ENCODE data around the gene WWC2. TPM values are rescaled to one million over a fixed set of nuclear protein-coding genes. Genes with fewer than 3 reads are reported as not detected.

The WWC2 gene
- total and polyA plus RNA-seq, 4 donors: 7.1 to 50.3 (median 24.9) TPM

- H3K4me3 ChIP-seq (ENCODE audit: low read length in 2 of 2): no peak overlapping the region
- H3K4me1 ChIP-seq (ENCODE audit: control insufficient read depth in 1 of 2, insufficient read depth in 2 of 2, low read length in 2 of 2): peaks cover 3 to 11% of the 10 kb centered on the region in 2 donors
- no peaks in the 10 kb centered on the region for H3K9me3 ChIP-seq (ENCODE audit: control insufficient read depth, low read length)
- H3K27me3 ChIP-seq (ENCODE audit: control insufficient read depth in 1 of 2, insufficient read depth in 2 of 2, low read length in 1 of 2): no peaks in the 10 kb centered on the region
- no peak for ATAC-seq (ENCODE audit: low FRiP score)
- WGBS, 2 donors: 32 to 46% methylated on average over 1 of the region's 1 CpG
- no peak for DNase-seq
- H3K36me3 ChIP-seq (ENCODE audit: control insufficient read depth in 1 of 2, insufficient read depth in 2 of 2, low read length in 1 of 2): no peaks in the 10 kb centered on the region
- H3K27ac ChIP-seq (ENCODE audit: low read depth in 1 of 2, low read length in 2 of 2): no peak overlapping the region
- intact Hi-C loops (cut with DNase I): no loop called here
These were observed 42.9 kb downstream of the WWC2 start for GRCh38 chr4:183141997-183142396.

- peaks cover 3 to 11% of the 10 kb centered on the region in 2 donors for H3K4me1 ChIP-seq (ENCODE audit: control insufficient read depth in 1 of 2, insufficient read depth in 2 of 2, low read length in 2 of 2)
- ATAC-seq (ENCODE audit: low FRiP score) (no peak), DNase-seq (peak in 1 of 2 donors; percentile 52)
These were observed 43.8 kb downstream of the WWC2 start for GRCh38 chr4:183142571-183143550.

DNA sequence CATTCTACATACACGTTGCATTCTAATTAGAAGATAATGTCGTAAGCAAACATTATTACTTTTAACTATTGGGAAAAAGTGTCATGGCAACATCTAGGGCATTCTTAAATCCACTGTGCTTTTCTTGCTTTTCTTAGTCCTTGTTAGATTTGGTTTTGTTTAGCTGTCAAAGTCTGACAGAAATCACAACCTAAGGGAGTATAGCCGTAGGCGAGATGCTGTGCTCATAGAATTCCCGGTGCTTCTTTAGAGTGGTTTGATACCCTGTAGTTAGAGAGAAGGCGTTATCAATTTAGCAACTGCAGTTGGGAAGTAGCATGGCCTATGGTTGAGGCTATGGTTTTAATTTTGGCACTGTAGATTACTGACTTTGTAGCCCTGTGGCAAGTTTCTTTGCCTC is 45.7 kb downstream of the WWC2 start:
- intact Hi-C loops (cut with DNase I): no loop called here
- Histone ChIP-seq H3K4me1 (ENCODE audit: control insufficient read depth in 1 of 2, insufficient read depth in 2 of 2, low read length in 2 of 2) (peaks cover 3 to 11% of the 10 kb centered on the region in 2 donors), H3K9me3 (ENCODE audit: control insufficient read depth, low read length) (no peaks in the 10 kb centered on the region), H3K27me3 (ENCODE audit: control insufficient read depth in 1 of 2, insufficient read depth in 2 of 2, low read length in 1 of 2) (no peaks in the 10 kb centered on the region), H3K27ac (ENCODE audit: low read depth in 1 of 2, low read length in 2 of 2) (no peak overlapping the region), H3K4me3 (ENCODE audit: low read length in 2 of 2) (no peak overlapping the region), H3K36me3 (ENCODE audit: control insufficient read depth in 1 of 2, insufficient read depth in 2 of 2, low read length in 1 of 2) (no peaks in the 10 kb centered on the region)
- no peak for DNase-seq
- WGBS, 2 donors: 96 to 98% methylated on average over 6 of the region's 6 CpGs
- ATAC-seq (ENCODE audit: low FRiP score): no peak

More at GRCh38 chr4:183142571-183143550, 43.8 kb downstream of the WWC2 start:
- Histone ChIP-seq H3K27ac (ENCODE audit: low read depth in 1 of 2, low read length in 2 of 2) (no peak overlapping the region), H3K36me3 (ENCODE audit: control insufficient read depth in 1 of 2, insufficient read depth in 2 of 2, low read length in 1 of 2) (no peaks in the 10 kb centered on the region), H3K27me3 (ENCODE audit: control insufficient read depth in 1 of 2, insufficient read depth in 2 of 2, low read length in 1 of 2) (no peaks in the 10 kb centered on the region), H3K9me3 (ENCODE audit: control insufficient read depth, low read length) (no peaks in the 10 kb centered on the region), H3K4me3 (ENCODE audit: low read length in 2 of 2) (no peak overlapping the region)
- 40 to 41% methylated on average over 6 of the region's 6 CpGs for WGBS, 2 donors
- intact Hi-C loops (cut with DNase I): no loop called here

GRCh38 chr4:183145773-183146172 is 46.7 kb downstream of the WWC2 start:
- H3K4me3 ChIP-seq (ENCODE audit: low read length in 2 of 2): no peak overlapping the region
- ATAC-seq (ENCODE audit: low FRiP score): no peak
- H3K27me3 ChIP-seq (ENCODE audit: control insufficient read depth in 1 of 2, insufficient read depth in 2 of 2, low read length in 1 of 2): no peaks in the 10 kb centered on the region
- intact Hi-C loops (cut with DNase I): no loop called here
- DNase-seq: no peak
- H3K36me3 ChIP-seq (ENCODE audit: control insufficient read depth in 1 of 2, insufficient read depth in 2 of 2, low read length in 1 of 2): no peaks in the 10 kb centered on the region
- H3K27ac ChIP-seq (ENCODE audit: low read depth in 1 of 2, low read length in 2 of 2): no peak overlapping the region
- no peaks in the 10 kb centered on the region for H3K9me3 ChIP-seq (ENCODE audit: control insufficient read depth, low read length)
- peaks cover 3 to 11% of the 10 kb centered on the region in 2 donors for H3K4me1 ChIP-seq (ENCODE audit: control insufficient read depth in 1 of 2, insufficient read depth in 2 of 2, low read length in 2 of 2)
- WGBS, 2 donors: 32 to 38% methylated on average over 2 of the region's 2 CpGs

- intact Hi-C loops (cut with DNase I): no loop called here
- H3K27me3 ChIP-seq (ENCODE audit: control insufficient read depth in 1 of 2, insufficient read depth in 2 of 2, low read length in 1 of 2): no peaks in the 10 kb centered on the region
These were observed 47.4 kb downstream of the WWC2 start for GRCh38 chr4:183146478-183146877.

DNA sequence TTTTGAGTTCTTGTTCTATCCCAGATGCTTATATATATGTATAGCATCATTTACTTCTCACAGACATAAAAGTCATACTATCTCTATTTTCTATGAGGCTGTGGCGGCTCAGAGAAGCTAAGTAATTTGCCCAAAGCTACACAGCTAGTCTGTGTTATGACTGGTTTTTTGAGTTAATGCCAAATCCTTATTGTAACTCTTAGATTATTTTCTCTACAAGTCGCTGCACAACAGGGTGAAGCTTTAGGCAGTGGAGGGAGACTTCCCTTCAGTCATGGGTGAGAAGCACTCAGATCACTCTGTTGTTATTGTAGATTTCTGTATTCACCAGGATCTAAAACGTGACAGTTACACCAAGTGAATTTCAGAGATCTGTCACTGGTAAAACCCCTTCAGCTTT is 48.1 kb downstream of the WWC2 start:
- Histone ChIP-seq H3K4me1 (ENCODE audit: control insufficient read depth in 1 of 2, insufficient read depth in 2 of 2, low read length in 2 of 2) (peaks cover 3 to 11% of the 10 kb centered on the region in 2 donors), H3K27me3 (ENCODE audit: control insufficient read depth in 1 of 2, insufficient read depth in 2 of 2, low read length in 1 of 2) (no peaks in the 10 kb centered on the region), H3K9me3 (ENCODE audit: control insufficient read depth, low read length) (no peaks in the 10 kb centered on the region), H3K27ac (ENCODE audit: low read depth in 1 of 2, low read length in 2 of 2) (no peak overlapping the region), H3K4me3 (ENCODE audit: low read length in 2 of 2) (no peak overlapping the region), H3K36me3 (ENCODE audit: control insufficient read depth in 1 of 2, insufficient read depth in 2 of 2, low read length in 1 of 2) (no peaks in the 10 kb centered on the region)
- 77 to 80% methylated on average over 3 of the region's 3 CpGs for WGBS, 2 donors
- ATAC-seq (ENCODE audit: low FRiP score) (no peak), DNase-seq (no peak)
- intact Hi-C loops (cut with DNase I): no loop called here

More at GRCh38 chr4:183146478-183146877, 47.4 kb downstream of the WWC2 start:
- 75 to 79% methylated on average over 4 of the region's 4 CpGs for WGBS, 2 donors
- Histone ChIP-seq H3K9me3 (ENCODE audit: control insufficient read depth, low read length) (no peaks in the 10 kb centered on the region), H3K27ac (ENCODE audit: low read depth in 1 of 2, low read length in 2 of 2) (no peak overlapping the region), H3K36me3 (ENCODE audit: control insufficient read depth in 1 of 2, insufficient read depth in 2 of 2, low read length in 1 of 2) (no peaks in the 10 kb centered on the region), H3K4me3 (ENCODE audit: low read length in 2 of 2) (no peak overlapping the region), H3K4me1 (ENCODE audit: control insufficient read depth in 1 of 2, insufficient read depth in 2 of 2, low read length in 2 of 2) (peaks cover 3 to 11% of the 10 kb centered on the region in 2 donors)
- DNase-seq (no peak), ATAC-seq (ENCODE audit: low FRiP score) (no peak)

DNA sequence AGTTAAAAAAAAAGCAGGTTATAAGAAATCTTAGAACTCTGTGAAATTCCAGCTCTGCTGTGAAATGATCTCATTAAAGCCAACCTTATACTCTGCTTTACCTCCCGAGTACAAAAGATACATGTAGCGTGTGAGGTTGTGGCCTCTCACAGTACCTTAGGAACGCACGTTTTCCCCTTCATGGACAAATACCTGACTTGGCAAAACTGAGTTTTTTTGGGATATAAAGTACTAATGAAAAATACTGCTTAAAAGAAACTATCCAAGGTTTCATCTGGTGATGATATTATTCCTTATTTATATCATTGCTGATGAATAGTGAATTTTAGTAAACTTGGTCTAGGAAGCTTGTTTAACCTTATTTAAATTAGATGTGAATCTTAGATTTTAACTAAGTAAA is 48.9 kb downstream of the WWC2 start:
- Histone ChIP-seq H3K27ac (ENCODE audit: low read depth in 1 of 2, low read length in 2 of 2) (no peak overlapping the region), H3K4me1 (ENCODE audit: control insufficient read depth in 1 of 2, insufficient read depth in 2 of 2, low read length in 2 of 2) (peaks cover 0 to 11% of the 10 kb centered on the region in 2 donors), H3K36me3 (ENCODE audit: control insufficient read depth in 1 of 2, insufficient read depth in 2 of 2, low read length in 1 of 2) (no peaks in the 10 kb centered on the region), H3K9me3 (ENCODE audit: control insufficient read depth, low read length) (no peaks in the 10 kb centered on the region), H3K27me3 (ENCODE audit: control insufficient read depth in 1 of 2, insufficient read depth in 2 of 2, low read length in 1 of 2) (no peaks in the 10 kb centered on the region), H3K4me3 (ENCODE audit: low read length in 2 of 2) (no peak overlapping the region)
- intact Hi-C loops (cut with DNase I): no loop called here
- ATAC-seq (ENCODE audit: low FRiP score) (no peak), DNase-seq (no peak)
- WGBS, 2 donors: 89% methylated on average over 4 of the region's 4 CpGs

DNA sequence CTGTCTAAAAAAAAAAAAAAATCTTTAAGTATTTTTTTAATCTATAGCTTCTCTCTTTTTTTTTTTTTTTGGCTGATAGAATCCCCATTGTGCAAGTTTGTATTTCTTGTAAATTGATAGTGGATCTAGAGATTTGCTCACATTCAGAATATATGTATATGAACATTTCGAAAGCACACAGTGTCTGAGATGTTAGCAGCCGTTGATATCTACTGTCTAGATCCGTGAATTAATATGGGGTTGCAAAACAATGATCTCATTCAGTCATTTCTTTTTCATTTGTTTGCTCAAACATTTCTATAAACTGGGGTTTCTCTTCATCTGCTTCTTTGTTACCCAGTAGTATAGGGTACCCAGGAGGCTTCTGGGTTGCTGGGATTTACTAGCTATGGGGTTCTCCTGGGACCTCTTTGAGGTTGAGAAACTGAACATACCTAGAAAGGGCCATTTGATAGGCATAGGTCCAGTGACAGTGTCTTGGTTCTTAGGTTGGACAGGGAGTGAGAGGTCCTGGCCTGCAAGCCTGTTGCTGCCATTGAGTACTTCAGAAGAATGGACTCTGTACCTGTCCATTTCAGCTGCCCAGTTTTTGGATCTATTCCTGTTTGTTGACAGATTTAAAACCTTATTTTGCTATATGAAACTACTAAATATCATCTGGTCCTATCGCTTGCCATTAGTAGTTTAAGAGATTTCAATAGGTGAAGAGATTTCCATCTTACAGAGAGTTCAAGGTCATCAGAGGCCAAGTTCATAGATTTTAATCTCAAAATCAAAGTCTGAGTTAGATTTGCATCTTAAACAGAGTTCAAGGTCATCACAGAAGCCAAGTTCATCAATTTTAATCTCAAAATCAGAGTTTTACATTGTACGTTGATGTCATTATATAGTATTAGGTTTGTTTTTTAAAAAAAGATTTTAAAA is 50.8 kb downstream of the WWC2 start:
- ATAC-seq (ENCODE audit: low FRiP score) (no peak), DNase-seq (no peak)
- Histone ChIP-seq H3K27me3 (ENCODE audit: control insufficient read depth in 1 of 2, insufficient read depth in 2 of 2, low read length in 1 of 2) (no peaks in the 10 kb centered on the region), H3K36me3 (ENCODE audit: control insufficient read depth in 1 of 2, insufficient read depth in 2 of 2, low read length in 1 of 2) (no peaks in the 10 kb centered on the region), H3K4me3 (ENCODE audit: low read length in 2 of 2) (no peak overlapping the region), H3K4me1 (ENCODE audit: control insufficient read depth in 1 of 2, insufficient read depth in 2 of 2, low read length in 2 of 2) (peaks cover 0 to 9% of the 10 kb centered on the region in 2 donors), H3K27ac (ENCODE audit: low read depth in 1 of 2, low read length in 2 of 2) (no peak overlapping the region), H3K9me3 (ENCODE audit: control insufficient read depth, low read length) (no peaks in the 10 kb centered on the region)
- 91 to 94% methylated on average over 5 of the region's 5 CpGs for WGBS, 2 donors
- intact Hi-C loops (cut with DNase I): no loop called here
